Panc1 (cell line): ENCODE data around the gene ABCC8.

Source experiments
- POLR2AphosphoS5 ChIP-seq: IDR thresholded peaks from 2 replicates; pipeline ENCODE4 v1.6.1; 2012; ENCODE audit warnings: mild to moderate bottlenecking, low read depth, low read length, moderate library complexity
- TF ChIP-seq, protein P1 (sequence below): fragments of 450-650 bp; IDR thresholded peaks from 2 replicates; pipeline ENCODE4 v1.5.1; 2017; ENCODE audit warnings: mild to moderate bottlenecking

DNA sequence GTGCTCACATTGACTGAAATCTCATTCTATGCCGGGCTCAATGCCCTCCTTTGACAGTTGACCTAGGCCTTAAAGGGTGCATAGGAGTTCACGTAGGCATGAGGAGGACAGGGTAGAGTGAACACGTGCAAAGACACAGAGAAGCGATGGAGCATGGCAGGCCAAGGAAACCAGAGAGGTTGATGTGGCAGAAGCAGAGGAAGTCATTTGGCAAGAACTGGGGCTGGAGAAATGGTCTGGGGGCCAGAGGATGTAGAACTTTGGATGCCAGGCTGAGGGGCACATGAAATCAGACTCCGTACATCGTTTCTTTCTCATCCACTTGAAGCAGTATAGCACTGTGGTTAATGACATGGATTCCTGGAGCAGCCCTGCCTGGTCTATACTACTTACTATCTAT is 13.6 kb upstream of the ABCC8 start:
- no peak for TF ChIP-seq POLR2AphosphoS5
- TF ChIP-seq, protein P1, sequence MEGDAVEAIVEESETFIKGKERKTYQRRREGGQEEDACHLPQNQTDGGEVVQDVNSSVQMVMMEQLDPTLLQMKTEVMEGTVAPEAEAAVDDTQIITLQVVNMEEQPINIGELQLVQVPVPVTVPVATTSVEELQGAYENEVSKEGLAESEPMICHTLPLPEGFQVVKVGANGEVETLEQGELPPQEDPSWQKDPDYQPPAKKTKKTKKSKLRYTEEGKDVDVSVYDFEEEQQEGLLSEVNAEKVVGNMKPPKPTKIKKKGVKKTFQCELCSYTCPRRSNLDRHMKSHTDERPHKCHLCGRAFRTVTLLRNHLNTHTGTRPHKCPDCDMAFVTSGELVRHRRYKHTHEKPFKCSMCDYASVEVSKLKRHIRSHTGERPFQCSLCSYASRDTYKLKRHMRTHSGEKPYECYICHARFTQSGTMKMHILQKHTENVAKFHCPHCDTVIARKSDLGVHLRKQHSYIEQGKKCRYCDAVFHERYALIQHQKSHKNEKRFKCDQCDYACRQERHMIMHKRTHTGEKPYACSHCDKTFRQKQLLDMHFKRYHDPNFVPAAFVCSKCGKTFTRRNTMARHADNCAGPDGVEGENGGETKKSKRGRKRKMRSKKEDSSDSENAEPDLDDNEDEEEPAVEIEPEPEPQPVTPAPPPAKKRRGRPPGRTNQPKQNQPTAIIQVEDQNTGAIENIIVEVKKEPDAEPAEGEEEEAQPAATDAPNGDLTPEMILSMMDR: no peak
